RWPE2 (cell line): ENCODE data around the gene DCLRE1B.

Experiments
- ATAC-seq: fragments of 200-7000 bp; cut with Tn5 transposase; 3 replicates; pipeline ENCODE4 v1.9.1; 2021; ENCODE audit warnings: low read depth
- DNase-seq: peaks from one replicate; pipeline ENCODE4 v3.0.0-alpha.2; 2020; ENCODE audit warnings: low spot score
- H3K27ac ChIP-seq: fragments of 450-650 bp; 2 replicates; pipeline ENCODE4 v1.5.1; 2017; ENCODE audit warnings: mild to moderate bottlenecking; ENCODE audit not compliant: poor library complexity, severe bottlenecking
- H3K27me3 ChIP-seq: fragments of 250-450 bp; sonication (Bioruptor Pico); 2 replicates; pipeline ENCODE4 v1.5.1; 2021; ENCODE audit warnings: mild to moderate bottlenecking, moderate library complexity; ENCODE audit not compliant: insufficient read depth, poor library complexity, severe bottlenecking
- H3K36me3 ChIP-seq: fragments of 250-450 bp; sonication (Bioruptor Pico); 2 replicates; pipeline ENCODE4 v1.5.1; 2020; ENCODE audit warnings: low read depth, mild to moderate bottlenecking, moderate library complexity
- H3K4me1 ChIP-seq: fragments of 250-450 bp; sonication (Bioruptor Pico); 2 replicates; pipeline ENCODE4 v1.5.1; 2021; ENCODE audit warnings: mild to moderate bottlenecking, moderate library complexity; ENCODE audit not compliant: insufficient read depth, poor library complexity, severe bottlenecking
- H3K4me3 ChIP-seq: fragments of 250-450 bp; sonication (Bioruptor Pico); 2 replicates; pipeline ENCODE4 v1.5.1; 2021; ENCODE audit warnings: mild to moderate bottlenecking, moderate library complexity; ENCODE audit not compliant: severe bottlenecking
- H3K9me3 ChIP-seq: fragments of 250-450 bp; sonication (Bioruptor Pico); 2 replicates; pipeline ENCODE4 v1.5.1; 2021; ENCODE audit warnings: mild to moderate bottlenecking, moderate library complexity; ENCODE audit not compliant: severe bottlenecking
- TF ChIP-seq, protein P1 (sequence below): fragments of 450-650 bp; IDR thresholded peaks from one replicate; pipeline ENCODE4 v1.5.1; 2017; ENCODE audit warnings: mild to moderate bottlenecking, moderate library complexity; ENCODE audit not compliant: poor library complexity, severe bottlenecking

The DCLRE1B gene

DNA sequence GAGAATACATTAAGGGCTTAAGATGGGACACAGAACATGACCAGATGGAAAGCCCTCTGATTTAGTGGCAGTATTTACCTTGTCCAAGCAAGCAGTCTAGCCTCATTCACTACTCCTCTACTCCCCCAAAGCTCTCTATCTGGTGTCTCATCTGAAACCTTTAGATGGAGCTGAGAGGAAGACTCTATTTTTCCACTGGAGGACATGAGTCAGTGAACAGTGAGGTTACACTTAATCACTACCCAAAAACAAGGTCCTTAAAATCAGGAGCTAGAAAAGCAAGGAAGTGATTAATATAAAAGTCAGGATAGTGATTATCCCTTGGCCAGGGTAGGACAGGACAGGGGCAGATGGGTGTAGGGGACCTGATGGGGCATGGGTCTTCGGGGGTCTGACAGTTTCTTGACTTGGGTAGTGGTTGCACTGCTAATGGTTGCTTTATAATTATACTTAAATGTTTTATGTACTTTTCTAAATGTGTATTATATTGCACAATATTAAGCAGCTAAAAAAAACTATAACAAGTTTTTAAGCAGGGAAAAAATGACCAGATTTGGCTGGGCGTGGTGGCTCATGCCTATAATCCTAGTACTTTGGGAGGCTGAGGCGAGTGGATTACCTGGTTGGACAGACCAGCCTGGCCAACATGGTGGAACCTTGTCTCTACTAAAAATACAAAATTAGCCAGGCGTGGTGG lies 36.6 kb upstream of the DCLRE1B start:
- TF ChIP-seq, protein P1, sequence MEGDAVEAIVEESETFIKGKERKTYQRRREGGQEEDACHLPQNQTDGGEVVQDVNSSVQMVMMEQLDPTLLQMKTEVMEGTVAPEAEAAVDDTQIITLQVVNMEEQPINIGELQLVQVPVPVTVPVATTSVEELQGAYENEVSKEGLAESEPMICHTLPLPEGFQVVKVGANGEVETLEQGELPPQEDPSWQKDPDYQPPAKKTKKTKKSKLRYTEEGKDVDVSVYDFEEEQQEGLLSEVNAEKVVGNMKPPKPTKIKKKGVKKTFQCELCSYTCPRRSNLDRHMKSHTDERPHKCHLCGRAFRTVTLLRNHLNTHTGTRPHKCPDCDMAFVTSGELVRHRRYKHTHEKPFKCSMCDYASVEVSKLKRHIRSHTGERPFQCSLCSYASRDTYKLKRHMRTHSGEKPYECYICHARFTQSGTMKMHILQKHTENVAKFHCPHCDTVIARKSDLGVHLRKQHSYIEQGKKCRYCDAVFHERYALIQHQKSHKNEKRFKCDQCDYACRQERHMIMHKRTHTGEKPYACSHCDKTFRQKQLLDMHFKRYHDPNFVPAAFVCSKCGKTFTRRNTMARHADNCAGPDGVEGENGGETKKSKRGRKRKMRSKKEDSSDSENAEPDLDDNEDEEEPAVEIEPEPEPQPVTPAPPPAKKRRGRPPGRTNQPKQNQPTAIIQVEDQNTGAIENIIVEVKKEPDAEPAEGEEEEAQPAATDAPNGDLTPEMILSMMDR, result no peak
- Histone ChIP-seq H3K9me3 (no peaks in the 10 kb centered on the region), H3K36me3 (no peaks in the 10 kb centered on the region), H3K27me3 (no peaks in the 10 kb centered on the region), H3K27ac (peak overlapping the region; percentile 35), H3K4me3 (no peak overlapping the region), H3K4me1 (peaks cover 6% of the 10 kb centered on the region)
- DNase-seq (no peak), ATAC-seq (peak; percentile 69; the same call in 2 of the 3 replicates)

DNA sequence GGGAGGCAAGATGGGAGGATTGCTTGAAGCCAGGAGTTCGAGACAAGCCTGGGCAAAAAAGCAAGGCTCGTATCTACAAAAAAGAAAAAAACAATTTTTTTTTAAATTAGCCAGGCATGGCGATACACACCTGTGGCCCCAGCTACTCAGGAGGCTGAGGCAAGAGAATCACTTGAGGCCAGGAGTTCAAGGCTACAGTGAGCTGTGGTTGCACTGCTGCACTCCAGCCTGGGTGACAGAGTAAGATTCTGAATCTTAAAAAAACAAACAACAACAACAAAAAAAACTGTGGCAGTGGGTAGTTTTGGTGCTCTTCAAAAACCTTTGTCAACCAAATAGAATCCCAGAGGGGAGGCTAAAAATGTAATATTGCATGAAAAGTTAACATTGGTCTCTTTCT lies 34.3 kb upstream of the DCLRE1B start:
- TF ChIP-seq, protein P1, result no peak
- Histone ChIP-seq H3K4me1 (peaks cover 10% of the 10 kb centered on the region), H3K27ac (no peak overlapping the region), H3K9me3 (no peaks in the 10 kb centered on the region), H3K27me3 (no peaks in the 10 kb centered on the region), H3K4me3 (no peak overlapping the region), H3K36me3 (no peaks in the 10 kb centered on the region)
- DNase-seq (no peak), ATAC-seq (no peak)

DNA sequence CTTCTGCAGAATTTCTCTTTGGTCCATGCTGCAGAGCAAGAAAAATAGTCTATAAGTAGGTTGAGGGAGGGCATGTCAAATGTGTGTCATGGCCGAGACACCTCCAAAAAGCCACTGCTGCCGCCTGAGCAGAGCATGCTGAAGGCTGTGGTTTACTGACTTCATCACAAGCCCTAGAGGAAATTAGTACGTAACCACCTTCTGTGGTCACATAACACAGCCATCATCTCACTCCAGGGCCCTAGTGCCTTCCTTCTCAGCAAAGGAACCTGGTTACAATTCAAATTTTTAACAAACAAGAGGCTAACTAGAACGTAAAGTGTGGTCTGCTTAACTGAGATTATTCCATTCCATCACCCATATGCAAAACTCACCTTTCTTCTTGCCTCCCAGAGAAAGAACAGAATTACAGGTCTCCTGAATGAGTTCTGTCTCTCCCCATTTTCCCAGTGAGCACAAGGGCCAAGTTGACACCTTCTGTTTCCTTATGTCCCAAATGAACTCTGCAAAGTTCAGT lies 33.5 kb upstream of the DCLRE1B start, which contains the start of gene PTPN22:
Gene PTPN22 (minus strand): TSS at position 116 of the 517 bp plus-strand sequence.
- ATAC-seq, result peak; percentile 66; the same call in 2 of the 3 replicates
- TF ChIP-seq, protein P1, result no peak
- no peak within 1 kb of the TSS for H3K27ac ChIP-seq
- no peak within 1 kb of the TSS for H3K4me3 ChIP-seq
- H3K27me3 ChIP-seq, result no peaks in the 10 kb centered on the region
- H3K36me3 ChIP-seq, result no peaks in the 10 kb centered on the region
- DNase-seq, result no peak
- H3K4me1 ChIP-seq, result peaks cover 9% of the 10 kb centered on the region
- H3K9me3 ChIP-seq, result no peaks in the 10 kb centered on the region

DNA sequence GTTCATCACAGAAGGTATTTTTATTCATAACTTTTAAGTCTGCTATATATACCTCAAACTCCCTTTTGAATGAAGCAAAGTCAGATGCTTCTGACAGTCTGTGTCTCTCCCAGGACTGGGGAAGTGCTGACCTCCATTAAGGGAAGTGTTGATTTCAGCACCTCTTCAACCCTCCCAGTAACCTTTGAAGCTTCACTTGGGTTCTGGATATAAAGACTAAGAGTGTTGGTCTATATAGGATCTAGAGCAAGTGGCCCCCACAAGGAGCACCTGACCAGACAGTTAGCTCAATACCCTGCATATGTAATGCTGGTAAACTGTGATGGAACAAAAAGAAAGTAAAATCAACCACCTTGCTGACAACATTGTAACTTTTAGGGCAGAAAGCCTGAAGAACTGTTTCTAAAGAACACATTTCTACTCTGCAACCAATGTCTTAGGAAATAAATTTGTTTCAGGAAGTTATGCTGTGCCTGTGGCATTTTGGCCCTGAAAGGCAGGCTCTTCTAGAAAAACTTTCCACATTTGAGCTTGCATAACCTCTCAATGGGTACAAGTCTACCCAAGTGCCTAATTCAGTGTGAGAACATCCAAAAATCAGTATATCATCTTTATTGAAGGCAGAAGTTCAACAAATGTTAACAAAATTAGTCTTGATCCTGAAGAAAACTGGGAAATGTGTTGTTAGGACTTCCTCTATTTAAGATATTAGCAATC lies 32.7 kb upstream of the DCLRE1B start:
- Histone ChIP-seq H3K27ac (no peak overlapping the region), H3K27me3 (no peaks in the 10 kb centered on the region), H3K9me3 (no peaks in the 10 kb centered on the region), H3K4me1 (peaks cover 8% of the 10 kb centered on the region), H3K4me3 (no peak overlapping the region), H3K36me3 (no peaks in the 10 kb centered on the region)
- TF ChIP-seq, protein P1, result no peak
- ATAC-seq, result no peak
- no peak for DNase-seq
